Neuronal stem cell (in vitro differentiated cells): ENCODE measurements around the gene CELF1.

Experiments
- DNase-seq: peaks from one replicate; pipeline ENCODE4 v3.0.0-alpha.2; 2013; ENCODE audit warnings: low spot score
- H2AFZ ChIP-seq: one replicate; pipeline ENCODE4 v1.6.1; 2013; ENCODE audit warnings: mild to moderate bottlenecking, low read length, inconsistent platforms
- H2AK5ac ChIP-seq: 2 replicates; pipeline ENCODE4 v1.6.1; 2013; ENCODE audit warnings: low read depth, mild to moderate bottlenecking, inconsistent platforms, low read length, moderate library complexity, mixed read lengths
- H2BK120ac ChIP-seq: 2 replicates; pipeline ENCODE4 v1.6.1; 2013; ENCODE audit warnings: low read depth, mild to moderate bottlenecking, inconsistent platforms, low read length, moderate library complexity, mixed read lengths
- H2BK12ac ChIP-seq: one replicate; pipeline ENCODE4 v1.6.1; 2013; ENCODE audit warnings: low read length, inconsistent platforms
- H2BK15ac ChIP-seq: 2 replicates; pipeline ENCODE4 v1.6.1; 2013; ENCODE audit warnings: mild to moderate bottlenecking, low read length, inconsistent platforms, mixed read lengths
- H2BK5ac ChIP-seq: one replicate; pipeline ENCODE4 v1.6.1; 2013; ENCODE audit warnings: inconsistent platforms, mild to moderate bottlenecking, low read length, moderate library complexity
- H3K14ac ChIP-seq: one replicate; pipeline ENCODE4 v1.6.1; 2013; ENCODE audit warnings: low read length, inconsistent platforms
- H3K18ac ChIP-seq: 2 replicates; pipeline ENCODE4 v1.6.1; 2013; ENCODE audit warnings: low read length, inconsistent platforms
- H3K23ac ChIP-seq: 2 replicates; pipeline ENCODE4 v1.6.1; 2013; ENCODE audit warnings: low read depth, mild to moderate bottlenecking, mixed read lengths, low read length, inconsistent platforms; ENCODE audit not compliant: poor library complexity
- H3K27ac ChIP-seq: replicated peaks from 3 replicates; pipeline ENCODE4 v1.5.1; 2013; ENCODE audit warnings: low read length, inconsistent platforms
- H3K27me3 ChIP-seq, 3 experiments: 2 replicates each; pipeline ENCODE4 v1.6.1; 2013; ENCODE audit warnings: low read length in 3 of 3, mild to moderate bottlenecking in 2 of 3, inconsistent platforms in 1 of 3, low read depth in 1 of 3, mixed read lengths in 1 of 3, moderate library complexity in 1 of 3; ENCODE audit not compliant: control insufficient read depth in 3 of 3, insufficient read depth in 3 of 3
- H3K36me3 ChIP-seq, 2 donors: replicated peaks in 1 of 2; 2 replicates each; pipeline ENCODE4 v1.6.1; 2013; ENCODE audit warnings: low read length in 2 of 2; ENCODE audit not compliant: control insufficient read depth in 2 of 2, insufficient read depth in 2 of 2
- H3K4ac ChIP-seq: 2 replicates; pipeline ENCODE4 v1.6.1; 2013; ENCODE audit warnings: inconsistent platforms, mild to moderate bottlenecking, low read length, moderate library complexity
- H3K4me1 ChIP-seq, 2 donors: 1 replicate in 1 of 2; 2 replicates in 1 of 2; pipeline ENCODE4 v1.6.1; 2013; ENCODE audit warnings: low read length in 2 of 2, low read depth in 1 of 2; ENCODE audit not compliant: control insufficient read depth in 2 of 2, insufficient read depth in 1 of 2
- H3K4me2 ChIP-seq: one replicate; pipeline ENCODE4 v1.6.1; 2013; ENCODE audit warnings: mild to moderate bottlenecking, low read length, inconsistent platforms; ENCODE audit not compliant: insufficient read depth, poor library complexity, severe bottlenecking
- H3K4me3 ChIP-seq, 2 donors: 2 replicates each; pipeline ENCODE4 v1.5.1; 2013; ENCODE audit warnings: low read length in 2 of 2, mild to moderate bottlenecking in 2 of 2, inconsistent platforms in 1 of 2, moderate library complexity in 1 of 2
- H3K79me1 ChIP-seq: one replicate; pipeline ENCODE4 v1.6.1; 2013; ENCODE audit warnings: low read depth, mild to moderate bottlenecking, inconsistent platforms, low read length, moderate library complexity
- H3K9ac ChIP-seq: one replicate; pipeline ENCODE4 v1.6.1; 2013; ENCODE audit warnings: mild to moderate bottlenecking, low read depth, low read length, inconsistent platforms; ENCODE audit not compliant: poor library complexity
- H3K9me3 ChIP-seq, 2 donors: replicated peaks in 1 of 2; 2 replicates each; pipeline versions ENCODE3 to v1.6.1; 2013; ENCODE audit warnings: low read length in 2 of 2, mild to moderate bottlenecking in 2 of 2, inconsistent platforms in 1 of 2, low read depth in 1 of 2, mixed read lengths in 1 of 2, moderate library complexity in 1 of 2; ENCODE audit not compliant: control insufficient read depth in 2 of 2, insufficient read depth in 1 of 2
- H4K8ac ChIP-seq: one replicate; pipeline ENCODE4 v1.6.1; 2013; ENCODE audit warnings: low read depth, mild to moderate bottlenecking, inconsistent platforms, low read length, moderate library complexity
- H4K91ac ChIP-seq: one replicate; pipeline ENCODE4 v1.6.1; 2013; ENCODE audit warnings: low read length, low read depth, mild to moderate bottlenecking, inconsistent platforms; ENCODE audit not compliant: poor library complexity
- WGBS, 2 donors: extraction: QIAGEN DNeasy Blood & Tissue Kit; methylation state at CpG; one replicate each; pipeline ENCODE4 v1.1.7; 2013; ENCODE audit warnings: missing lambda C conversion rate in 2 of 2, mixed read lengths in 1 of 2; ENCODE audit not compliant: insufficient read length in 2 of 2, insufficient replicate concordance in 1 of 2; ENCODE audit errors: extremely low coverage in 2 of 2; 5-methylcytosine and 5-hydroxymethylcytosine counted together

The CELF1 gene

GRCh38 chr11:47442514-47442913, 110.4 kb downstream of the CELF1 start:
- no peak overlapping the region for H2AFZ ChIP-seq
- H2BK15ac ChIP-seq, result no peak overlapping the region
- WGBS, 2 donors, result no CpG with 5 or more reads among the region's 8 CpGs
- H3K9ac ChIP-seq, result no peak overlapping the region
- no peak overlapping the region for H2BK12ac ChIP-seq
- H3K4ac ChIP-seq, result no peak overlapping the region
- peaks cover 2 to 7% of the 10 kb centered on the region in 2 donors for H3K4me1 ChIP-seq
- H3K18ac ChIP-seq, result peak overlapping the region; percentile 13
- H3K27ac ChIP-seq, result no peak overlapping the region
- no peaks in the 10 kb centered on the region for H3K36me3 ChIP-seq
- H3K27me3 ChIP-seq, result peaks cover 0 to 5% (median 0%) of the 10 kb centered on the region in 3 experiments
- no peaks in the 10 kb centered on the region for H3K9me3 ChIP-seq
- no peak overlapping the region for H3K4me2 ChIP-seq
- no peak overlapping the region for H2AK5ac ChIP-seq
- H3K79me1 ChIP-seq, result no peaks in the 10 kb centered on the region
- DNase-seq, result no peak
- no peak overlapping the region for H3K4me3 ChIP-seq
- H4K91ac ChIP-seq, result no peak overlapping the region
- H2BK5ac ChIP-seq, result no peak overlapping the region
- H2BK120ac ChIP-seq, result no peak overlapping the region
- no peak overlapping the region for H3K23ac ChIP-seq
- no peak overlapping the region for H3K14ac ChIP-seq
- H4K8ac ChIP-seq, result no peak overlapping the region

- H3K36me3 ChIP-seq, result no peaks in the 10 kb centered on the region
- no peak overlapping the region for H3K23ac ChIP-seq
- no peak overlapping the region for H2AFZ ChIP-seq
- no peak overlapping the region for H3K14ac ChIP-seq
- H2BK12ac ChIP-seq, result no peak overlapping the region
- peak overlapping the region; percentile 44 for H3K18ac ChIP-seq
- no peak overlapping the region for H2BK15ac ChIP-seq
- H4K91ac ChIP-seq, result no peak overlapping the region
- no peak overlapping the region for H4K8ac ChIP-seq
- H3K4me1 ChIP-seq, result peaks cover 2 to 9% of the 10 kb centered on the region in 2 donors
- no peak overlapping the region for H3K27ac ChIP-seq
- H2BK120ac ChIP-seq, result no peak overlapping the region
- no peak overlapping the region for H3K4ac ChIP-seq
- H3K4me3 ChIP-seq, result no peak overlapping the region
- peak overlapping the region; percentile 43 for H2AK5ac ChIP-seq
- peaks cover 0 to 5% (median 0%) of the 10 kb centered on the region in 3 experiments for H3K27me3 ChIP-seq
- no peak overlapping the region for H2BK5ac ChIP-seq
- H3K79me1 ChIP-seq, result no peaks in the 10 kb centered on the region
- DNase-seq, result no peak
- no CpG with 5 or more reads among the region's 12 CpGs for WGBS, 2 donors
- H3K9me3 ChIP-seq, result no peaks in the 10 kb centered on the region
- H3K9ac ChIP-seq, result no peak overlapping the region
- H3K4me2 ChIP-seq, result no peak overlapping the region
Measured at GRCh38 chr11:47441421-47441820, 111.5 kb downstream of the CELF1 start.

GRCh38 chr11:47440054-47440476, 112.9 kb downstream of the CELF1 start:
- Histone ChIP-seq H3K4me3 (no peak overlapping the region), H3K27ac (no peak overlapping the region), H3K79me1 (no peaks in the 10 kb centered on the region), H3K14ac (no peak overlapping the region), H3K9ac (no peak overlapping the region), H4K8ac (no peak overlapping the region), H2BK5ac (no peak overlapping the region), H3K4me1 (peaks cover 2 to 9% of the 10 kb centered on the region in 2 donors), H3K4me2 (no peak overlapping the region), H3K18ac (no peak overlapping the region), H3K23ac (no peak overlapping the region), H3K9me3 (no peaks in the 10 kb centered on the region), H3K36me3 (no peaks in the 10 kb centered on the region), H2BK120ac (no peak overlapping the region), H2BK15ac (no peak overlapping the region), H3K4ac (no peak overlapping the region), H2BK12ac (no peak overlapping the region), H2AFZ (no peak overlapping the region), H2AK5ac (no peak overlapping the region), H4K91ac (no peak overlapping the region), H3K27me3 (peaks cover 0 to 5% (median 0%) of the 10 kb centered on the region in 3 experiments)
- DNase-seq, result no peak
- WGBS, 2 donors, result no CpG with 5 or more reads among the region's 2 CpGs

GRCh38 chr11:47438721-47439120, 114.2 kb downstream of the CELF1 start:
- Histone ChIP-seq H3K36me3 (no peaks in the 10 kb centered on the region), H2BK120ac (no peak overlapping the region)

More at GRCh38 chr11:47438721-47439120, 114.2 kb downstream of the CELF1 start:
- Histone ChIP-seq H4K91ac (no peak overlapping the region), H3K9me3 (no peaks in the 10 kb centered on the region), H3K4ac (no peak overlapping the region), H3K4me3 (no peak overlapping the region), H2AFZ (peak overlapping the region; percentile 22), H3K79me1 (no peaks in the 10 kb centered on the region), H3K4me2 (no peak overlapping the region), H3K14ac (no peak overlapping the region), H3K9ac (peak overlapping the region; percentile 70), H2AK5ac (no peak overlapping the region), H2BK5ac (peak overlapping the region; percentile 6), H2BK12ac (no peak overlapping the region), H2BK15ac (no peak overlapping the region), H3K23ac (no peak overlapping the region), H3K27me3 (peaks cover 0 to 5% (median 0%) of the 10 kb centered on the region in 3 experiments), H3K4me1 (peaks cover 2 to 9% of the 10 kb centered on the region in 2 donors), H4K8ac (no peak overlapping the region), H3K27ac (no peak overlapping the region), H3K18ac (peak overlapping the region; percentile 71)
- DNase-seq, result no peak
- no CpG with 5 or more reads among the region's 18 CpGs for WGBS, 2 donors
